HEK293 (cell line): ENCODE measurements around the gene TIAM2.
A peak's percentile ranks its signal among the peaks of the same experiment; 100 is the strongest.

Source experiments
- CTCF ChIA-PET: fragments of 350-600 bp; formaldehyde crosslinking; extraction: SDS; loops from one replicate; lab custom pipeline; 2021; ENCODE audit warnings: antibody characterized with exemption; lab: Yijun Ruan, JAX
- POLR2A ChIA-PET: fragments of 300-600 bp; formaldehyde crosslinking; extraction: SDS; loops from one replicate; lab custom pipeline; 2020; ENCODE audit warnings: antibody characterized with exemption, inconsistent platforms; lab: Yijun Ruan, JAX
- H3K27ac ChIP-seq: fragments of 200-500 bp; sonication (Bioruptor generic); 2 replicates; pipeline ENCODE4 v1.5.1; 2014; ENCODE audit warnings: low read depth, low read length, control low read depth, inconsistent platforms; ENCODE audit errors: extremely low read depth
- H3K36me3 ChIP-seq, 2 experiments: fragments of 200-500 bp in 1 of 2; sonication (Bioruptor generic) in 1 of 2; 1 replicate in 1 of 2; 2 replicates in 1 of 2; pipeline ENCODE4 v1.5.1; 2014 to 2017; ENCODE audit warnings: inconsistent platforms in 2 of 2, low read length in 2 of 2; ENCODE audit not compliant: control insufficient read depth in 2 of 2, insufficient read depth in 1 of 2
- H3K4me1 ChIP-seq: fragments of 200-500 bp; sonication (Bioruptor generic); 2 replicates; pipeline ENCODE4 v1.5.1; 2014; ENCODE audit warnings: mild to moderate bottlenecking, low read length, inconsistent platforms; ENCODE audit not compliant: control insufficient read depth, insufficient read depth
- H3K4me3 ChIP-seq: 2 replicates; pipeline ENCODE4 v1.5.1; 2011; ENCODE audit warnings: low read depth, mild to moderate bottlenecking, control low read depth, low read length, moderate library complexity
- H3K9me3 ChIP-seq: fragments of 200-500 bp; sonication (Bioruptor generic); 2 replicates; pipeline ENCODE4 v1.5.1; 2014; ENCODE audit warnings: low read depth, low read length, inconsistent platforms; ENCODE audit not compliant: control insufficient read depth, insufficient read depth
- MEIS1 ChIP-seq: sonication (generic); formaldehyde crosslinking; IDR thresholded peaks from 2 replicates; pipeline ENCODE4 v1.8.1; 2022; ENCODE audit warnings: missing genetic modification reagents, mild to moderate bottlenecking, borderline replicate concordance
- ZNF146 ChIP-seq: fragments of 450-650 bp; formaldehyde crosslinking; IDR thresholded peaks from 2 replicates; pipeline ENCODE4 v1.5.1; 2016; ENCODE audit warnings: missing biosample characterization, missing genetic modification characterization
- ZNF211 ChIP-seq: fragments of 450-650 bp; formaldehyde crosslinking; IDR thresholded peaks from 2 replicates; pipeline ENCODE4 v1.5.1; 2016; ENCODE audit warnings: low read depth, missing biosample characterization, missing genetic modification characterization
- ZNF341 ChIP-seq: fragments of 450-650 bp; formaldehyde crosslinking; IDR thresholded peaks from 2 replicates; pipeline ENCODE4; 2016; ENCODE audit warnings: low read depth, missing biosample characterization, missing genetic modification characterization
- ZNF350 ChIP-seq: fragments of 450-650 bp; formaldehyde crosslinking; IDR thresholded peaks from 2 replicates; pipeline ENCODE4 v1.5.0; 2017; ENCODE audit warnings: missing biosample characterization, mild to moderate bottlenecking, missing genetic modification characterization
- ZNF747 ChIP-seq: fragments of 450-650 bp; formaldehyde crosslinking; IDR thresholded peaks from 2 replicates; pipeline ENCODE4 v1.5.1; 2016; ENCODE audit warnings: missing biosample characterization, missing genetic modification characterization
- ZNF76 ChIP-seq: fragments of 450-650 bp; formaldehyde crosslinking; IDR thresholded peaks from 2 replicates; pipeline ENCODE4; 2016; ENCODE audit warnings: low read depth, missing biosample characterization, missing genetic modification characterization, borderline replicate concordance
- ZNF830 ChIP-seq: fragments of 450-650 bp; IDR thresholded peaks from 2 replicates; pipeline ENCODE4 v1.5.0; 2018; ENCODE audit warnings: missing biosample characterization, missing genetic modification characterization, low read depth, mild to moderate bottlenecking, moderate library complexity
- TF ChIP-seq, protein P1 (sequence below): fragments of 450-650 bp; formaldehyde crosslinking; IDR thresholded peaks from 2 replicates; pipeline ENCODE4 v1.5.1; 2016; ENCODE audit warnings: missing biosample characterization, missing genetic modification characterization
- TF ChIP-seq, protein P2 (sequence below): fragments of 450-650 bp; formaldehyde crosslinking; IDR thresholded peaks from 2 replicates; pipeline ENCODE4 v1.5.1; 2016; ENCODE audit warnings: missing biosample characterization, missing genetic modification characterization
- TF ChIP-seq, protein P3 (sequence below): fragments of 450-650 bp; formaldehyde crosslinking; conservative IDR thresholded peaks from 2 replicates; pipeline ENCODE4 v1.5.1; 2016; ENCODE audit warnings: low read depth, missing biosample characterization, missing genetic modification characterization

The TIAM2 gene

DNA sequence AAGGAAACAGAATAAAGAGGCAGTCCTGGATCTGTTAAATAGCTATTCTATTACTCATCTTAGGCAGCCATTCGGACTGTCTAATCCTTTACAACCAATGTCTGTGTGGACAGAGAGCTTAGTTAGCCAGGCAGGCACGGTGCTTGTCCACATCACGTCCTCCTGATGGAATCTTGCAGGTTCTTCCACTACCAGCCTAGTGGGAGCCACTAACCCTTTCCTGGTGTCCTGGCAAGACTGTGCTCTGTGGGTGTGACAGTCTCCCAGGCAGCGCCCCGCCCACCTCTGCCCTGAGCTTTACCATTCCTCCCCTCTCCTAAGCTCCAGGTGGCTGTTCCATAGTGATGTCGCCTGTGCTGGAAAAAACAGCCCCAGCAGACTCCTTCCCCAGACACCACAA, 190.4 kb downstream of the TIAM2 start (continued):
- TF ChIP-seq ZNF747 (tag by site-specific recombination): no peak
- no peak for TF ChIP-seq ZNF350 (tag by site-specific recombination)
- TF ChIP-seq ZNF146 (tag by site-specific recombination): no peak

DNA sequence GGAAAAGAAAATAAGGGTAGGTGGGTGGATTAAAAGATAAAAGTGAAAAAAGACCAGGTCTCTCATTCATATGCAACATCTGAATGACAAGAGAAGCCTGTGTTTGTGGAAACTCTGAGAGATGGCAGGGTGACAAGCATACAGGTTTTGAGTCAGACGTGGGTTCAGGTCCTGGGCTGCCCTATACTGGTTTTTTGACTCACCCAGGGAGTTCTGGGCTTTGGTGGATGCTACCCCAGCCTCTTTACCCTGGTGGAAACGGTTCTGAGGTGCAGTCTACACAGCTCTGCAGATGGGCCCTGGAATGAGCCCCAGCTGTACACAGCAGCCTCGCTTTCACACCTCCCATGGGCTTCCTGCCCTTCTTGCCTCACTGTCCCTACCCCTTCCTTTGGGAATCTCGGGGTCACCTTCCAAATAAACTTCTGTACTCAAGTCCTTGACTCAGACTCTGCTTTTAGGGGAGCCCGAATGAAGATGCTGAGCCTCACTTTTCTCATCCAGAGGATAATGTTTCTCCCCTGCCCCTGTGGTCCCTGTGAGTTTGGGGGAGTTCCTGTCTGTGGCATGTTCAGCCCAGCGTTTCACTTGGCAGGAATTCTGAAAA, 191.0 kb downstream of the TIAM2 start:
- CTCF ChIA-PET: interaction anchor here (0.6 to 1.7 kb wide), 6 partner anchors 9 to 343 kb away, joined by 3 to 6 read pairs (median 4); no protein-coding TSS in a partner anchor
- TF ChIP-seq, protein P1, sequence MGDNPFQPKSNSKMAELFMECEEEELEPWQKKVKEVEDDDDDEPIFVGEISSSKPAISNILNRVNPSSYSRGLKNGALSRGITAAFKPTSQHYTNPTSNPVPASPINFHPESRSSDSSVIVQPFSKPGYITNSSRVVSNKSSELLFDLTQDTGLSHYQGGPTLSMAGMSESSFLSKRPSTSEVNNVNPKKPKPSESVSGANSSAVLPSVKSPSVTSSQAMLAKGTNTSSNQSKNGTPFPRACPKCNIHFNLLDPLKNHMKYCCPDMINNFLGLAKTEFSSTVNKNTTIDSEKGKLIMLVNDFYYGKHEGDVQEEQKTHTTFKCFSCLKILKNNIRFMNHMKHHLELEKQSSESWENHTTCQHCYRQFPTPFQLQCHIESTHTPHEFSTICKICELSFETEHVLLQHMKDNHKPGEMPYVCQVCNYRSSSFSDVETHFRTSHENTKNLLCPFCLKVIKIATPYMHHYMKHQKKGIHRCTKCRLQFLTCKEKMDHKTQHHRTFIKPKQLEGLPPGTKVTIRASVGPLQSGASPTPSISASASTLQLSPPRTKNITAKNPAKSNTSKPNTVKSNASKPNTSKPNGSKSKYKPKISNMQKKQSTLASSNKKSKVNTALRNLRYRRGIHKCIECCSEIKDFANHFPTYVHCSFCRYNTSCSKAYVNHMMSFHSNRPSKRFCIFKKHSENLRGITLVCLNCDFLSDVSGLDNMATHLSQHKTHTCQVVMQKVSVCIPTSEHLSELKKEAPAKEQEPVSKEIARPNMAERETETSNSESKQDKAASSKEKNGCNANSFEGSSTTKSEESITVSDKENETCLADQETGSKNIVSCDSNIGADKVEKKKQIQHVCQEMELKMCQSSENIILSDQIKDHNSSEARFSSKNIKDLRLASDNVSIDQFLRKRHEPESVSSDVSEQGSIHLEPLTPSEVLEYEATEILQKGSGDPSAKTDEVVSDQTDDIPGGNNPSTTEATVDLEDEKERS: no peak
- no peak for TF ChIP-seq ZNF211
- 0 out of 2 replicates have a peak, but pooled peaks have one; percentile 5 for TF ChIP-seq ZNF341 (tag by site-specific recombination)
- no peak for TF ChIP-seq ZNF830 (tag by site-specific recombination)
- peaks cover 3% of the 10 kb centered on the region; the same call in 1 of the 2 replicates for H3K4me1 ChIP-seq
- no peaks in the 10 kb centered on the region for H3K36me3 ChIP-seq
- H3K27ac ChIP-seq: no peak overlapping the region
- H3K9me3 ChIP-seq: no peaks in the 10 kb centered on the region
- H3K4me3 ChIP-seq: no peak overlapping the region
- POLR2A ChIA-PET: no interaction called here

DNA sequence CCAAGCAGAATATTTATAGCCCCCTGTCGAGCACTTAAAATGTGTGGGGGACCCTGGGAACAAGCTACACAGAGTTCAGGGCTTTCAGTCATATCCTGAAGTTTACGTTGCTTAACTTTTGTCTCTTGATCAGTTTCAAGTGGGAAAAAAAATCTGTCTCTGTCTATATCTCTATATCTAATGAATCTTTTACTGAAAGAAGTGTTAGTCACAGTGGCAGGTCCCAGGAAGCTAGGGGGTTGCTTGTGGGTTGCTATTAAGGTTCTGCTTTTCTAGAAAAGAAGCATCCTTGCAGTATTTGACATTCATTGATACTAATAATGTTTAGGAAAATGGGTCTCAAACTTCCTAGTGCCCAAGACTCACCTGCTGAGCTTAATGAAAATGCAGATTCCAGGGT, 192.0 kb downstream of the TIAM2 start:
- TF ChIP-seq, protein P1: no peak
- TF ChIP-seq, protein P2, sequence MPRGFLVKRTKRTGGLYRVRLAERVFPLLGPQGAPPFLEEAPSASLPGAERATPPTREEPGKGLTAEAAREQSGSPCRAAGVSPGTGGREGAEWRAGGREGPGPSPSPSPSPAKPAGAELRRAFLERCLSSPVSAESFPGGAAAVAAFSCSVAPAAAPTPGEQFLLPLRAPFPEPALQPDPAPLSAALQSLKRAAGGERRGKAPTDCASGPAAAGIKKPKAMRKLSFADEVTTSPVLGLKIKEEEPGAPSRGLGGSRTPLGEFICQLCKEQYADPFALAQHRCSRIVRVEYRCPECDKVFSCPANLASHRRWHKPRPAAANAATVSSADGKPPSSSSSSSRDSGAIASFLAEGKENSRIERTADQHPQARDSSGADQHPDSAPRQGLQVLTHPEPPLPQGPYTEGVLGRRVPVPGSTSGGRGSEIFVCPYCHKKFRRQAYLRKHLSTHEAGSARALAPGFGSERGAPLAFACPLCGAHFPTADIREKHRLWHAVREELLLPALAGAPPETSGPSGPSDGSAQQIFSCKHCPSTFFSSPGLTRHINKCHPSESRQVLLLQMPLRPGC (tag by site-specific recombination): no peak
- TF ChIP-seq, protein P3, sequence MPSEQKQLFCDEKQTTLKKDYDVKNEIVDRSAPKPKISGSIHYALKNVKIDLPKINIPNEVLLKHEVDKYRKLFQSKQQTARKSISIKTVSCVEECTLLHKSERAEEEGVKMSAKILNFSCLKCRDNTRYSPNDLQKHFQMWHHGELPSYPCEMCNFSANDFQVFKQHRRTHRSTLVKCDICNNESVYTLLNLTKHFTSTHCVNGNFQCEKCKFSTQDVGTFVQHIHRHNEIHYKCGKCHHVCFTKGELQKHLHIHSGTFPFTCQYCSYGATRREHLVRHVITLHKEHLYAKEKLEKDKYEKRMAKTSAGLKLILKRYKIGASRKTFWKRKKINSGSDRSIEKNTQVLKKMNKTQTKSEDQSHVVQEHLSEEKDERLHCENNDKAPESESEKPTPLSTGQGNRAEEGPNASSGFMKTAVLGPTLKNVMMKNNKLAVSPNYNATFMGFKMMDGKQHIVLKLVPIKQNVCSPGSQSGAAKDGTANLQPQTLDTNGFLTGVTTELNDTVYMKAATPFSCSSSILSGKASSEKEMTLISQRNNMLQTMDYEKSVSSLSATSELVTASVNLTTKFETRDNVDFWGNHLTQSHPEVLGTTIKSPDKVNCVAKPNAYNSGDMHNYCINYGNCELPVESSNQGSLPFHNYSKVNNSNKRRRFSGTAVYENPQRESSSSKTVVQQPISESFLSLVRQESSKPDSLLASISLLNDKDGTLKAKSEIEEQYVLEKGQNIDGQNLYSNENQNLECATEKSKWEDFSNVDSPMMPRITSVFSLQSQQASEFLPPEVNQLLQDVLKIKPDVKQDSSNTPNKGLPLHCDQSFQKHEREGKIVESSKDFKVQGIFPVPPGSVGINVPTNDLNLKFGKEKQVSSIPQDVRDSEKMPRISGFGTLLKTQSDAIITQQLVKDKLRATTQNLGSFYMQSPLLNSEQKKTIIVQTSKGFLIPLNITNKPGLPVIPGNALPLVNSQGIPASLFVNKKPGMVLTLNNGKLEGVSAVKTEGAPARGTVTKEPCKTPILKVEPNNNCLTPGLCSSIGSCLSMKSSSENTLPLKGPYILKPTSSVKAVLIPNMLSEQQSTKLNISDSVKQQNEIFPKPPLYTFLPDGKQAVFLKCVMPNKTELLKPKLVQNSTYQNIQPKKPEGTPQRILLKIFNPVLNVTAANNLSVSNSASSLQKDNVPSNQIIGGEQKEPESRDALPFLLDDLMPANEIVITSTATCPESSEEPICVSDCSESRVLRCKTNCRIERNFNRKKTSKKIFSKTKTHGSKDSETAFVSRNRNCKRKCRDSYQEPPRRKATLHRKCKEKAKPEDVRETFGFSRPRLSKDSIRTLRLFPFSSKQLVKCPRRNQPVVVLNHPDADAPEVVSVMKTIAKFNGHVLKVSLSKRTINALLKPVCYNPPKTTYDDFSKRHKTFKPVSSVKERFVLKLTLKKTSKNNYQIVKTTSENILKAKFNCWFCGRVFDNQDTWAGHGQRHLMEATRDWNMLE: no peak
- TF ChIP-seq ZNF76: no peak
- TF ChIP-seq MEIS1 (CRISPR knock-in tag): no peak
- TF ChIP-seq, all 188 proteins: peak for 0
- no peaks in the 10 kb centered on the region for H3K36me3 ChIP-seq
- H3K4me1 ChIP-seq: peaks cover 3% of the 10 kb centered on the region; the same call in 1 of the 2 replicates
- POLR2A ChIA-PET: no interaction called here
- no peak overlapping the region for H3K4me3 ChIP-seq
- H3K27ac ChIP-seq: no peak overlapping the region
- CTCF ChIA-PET: interaction anchor here (0.6 to 1.7 kb wide), 5 partner anchors 9 to 259 kb away, joined by 3 to 6 read pairs (median 4); no protein-coding TSS in a partner anchor
- no peaks in the 10 kb centered on the region for H3K9me3 ChIP-seq
